HL-60 (cell line): ENCODE data around the gene TMEM123.

Source experiments
- DNase-seq, 2 experiments: peaks; one replicate each; pipeline ENCODE4 v3.0.0-alpha.2; 2010 to 2020; ENCODE audit warnings: low read depth in 1 of 2, low spot score in 1 of 2
- H3K27ac ChIP-seq: fragments of 250-450 bp; sonication (Bioruptor Pico); replicated peaks from 2 replicates; pipeline ENCODE4 v1.5.1; 2020; ENCODE audit warnings: mild to moderate bottlenecking, moderate library complexity
- H3K27me3 ChIP-seq: fragments of 250-450 bp; sonication (Bioruptor Pico); 2 replicates; pipeline ENCODE4 v1.5.1; 2021; ENCODE audit warnings: mild to moderate bottlenecking, moderate library complexity; ENCODE audit not compliant: insufficient read depth, poor library complexity, severe bottlenecking
- H3K4me3 ChIP-seq: replicated peaks from 2 replicates; pipeline ENCODE4 v1.5.1; 2011; ENCODE audit warnings: mild to moderate bottlenecking, control low read depth, low read length; ENCODE audit not compliant: insufficient read depth
- GABPA ChIP-seq: IDR thresholded peaks from 2 replicates; pipeline ENCODE4 v1.6.1; 2012; ENCODE audit warnings: low read depth
- POLR2AphosphoS5 ChIP-seq: IDR thresholded peaks from 2 replicates; pipeline ENCODE4 v1.6.1; 2012; ENCODE audit warnings: low read depth
- SPI1 ChIP-seq: IDR thresholded peaks from 2 replicates; pipeline ENCODE4 v1.6.1; 2012; ENCODE audit warnings: low read depth, mild to moderate bottlenecking, borderline replicate concordance
- TF ChIP-seq, protein P1 (sequence below): IDR thresholded peaks from one replicate; pipeline ENCODE4 v1.5.1; 2011; ENCODE audit warnings: low read length, control low read depth, inconsistent platforms; ENCODE audit not compliant: insufficient read depth
- TF ChIP-seq, protein P2 (sequence below): IDR thresholded peaks from 2 replicates; pipeline ENCODE4 v1.6.1; 2012; ENCODE audit warnings: low read depth; ENCODE audit not compliant: insufficient replicate concordance

Gene TMEM123

DNA sequence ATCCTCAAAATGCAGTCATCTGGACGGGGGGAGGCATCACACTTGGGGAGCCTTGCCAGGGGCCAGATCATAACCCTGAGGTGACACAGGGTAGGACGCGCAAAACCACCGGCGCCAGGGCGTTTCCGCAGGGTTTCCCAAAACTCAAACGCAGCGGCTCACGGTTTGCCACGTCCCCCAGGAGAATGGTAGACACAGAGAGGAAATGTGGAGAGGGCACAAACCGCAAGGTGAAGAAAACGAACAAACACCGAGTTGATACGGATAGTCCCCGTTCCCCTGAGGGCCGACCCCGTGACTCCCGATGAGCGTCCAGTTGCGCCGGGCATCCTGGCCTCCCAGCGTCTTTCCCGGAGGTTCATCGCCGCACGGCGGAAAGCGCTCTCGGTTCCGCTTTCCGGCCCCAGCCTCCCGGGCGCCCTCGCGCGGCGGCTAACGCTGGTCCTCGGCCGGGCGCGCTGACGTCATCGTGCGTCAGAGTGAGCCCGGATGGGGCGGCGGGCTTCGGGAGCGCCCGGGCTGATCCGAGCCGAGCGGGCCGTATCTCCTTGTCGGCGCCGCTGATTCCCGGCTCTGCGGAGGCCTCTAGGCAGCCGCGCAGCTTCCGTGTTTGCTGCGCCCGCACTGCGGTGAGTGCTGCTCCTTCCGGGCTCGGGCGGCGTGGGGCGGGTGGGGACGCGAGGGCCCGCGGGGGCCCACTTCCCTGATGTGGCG lies 105.7 kb downstream of the TMEM123 start, which contains the start of gene BIRC2:
BIRC2 (plus strand) TSS at position 467 of the 714 bp plus-strand sequence. CDS start 2,641 bp downstream, outside the sequence.
- H3K27me3 ChIP-seq = no peaks in the 10 kb centered on the region
- peak; percentile 69 to 92 for DNase-seq
- H3K27ac ChIP-seq = peak within 1 kb of the TSS; percentile 94
- TF ChIP-seq SPI1 (peak; percentile 71; the same call in 1 of the 2 replicates), GABPA (no peak), POLR2AphosphoS5 (peak; percentile 71)
- TF ChIP-seq, protein P1, sequence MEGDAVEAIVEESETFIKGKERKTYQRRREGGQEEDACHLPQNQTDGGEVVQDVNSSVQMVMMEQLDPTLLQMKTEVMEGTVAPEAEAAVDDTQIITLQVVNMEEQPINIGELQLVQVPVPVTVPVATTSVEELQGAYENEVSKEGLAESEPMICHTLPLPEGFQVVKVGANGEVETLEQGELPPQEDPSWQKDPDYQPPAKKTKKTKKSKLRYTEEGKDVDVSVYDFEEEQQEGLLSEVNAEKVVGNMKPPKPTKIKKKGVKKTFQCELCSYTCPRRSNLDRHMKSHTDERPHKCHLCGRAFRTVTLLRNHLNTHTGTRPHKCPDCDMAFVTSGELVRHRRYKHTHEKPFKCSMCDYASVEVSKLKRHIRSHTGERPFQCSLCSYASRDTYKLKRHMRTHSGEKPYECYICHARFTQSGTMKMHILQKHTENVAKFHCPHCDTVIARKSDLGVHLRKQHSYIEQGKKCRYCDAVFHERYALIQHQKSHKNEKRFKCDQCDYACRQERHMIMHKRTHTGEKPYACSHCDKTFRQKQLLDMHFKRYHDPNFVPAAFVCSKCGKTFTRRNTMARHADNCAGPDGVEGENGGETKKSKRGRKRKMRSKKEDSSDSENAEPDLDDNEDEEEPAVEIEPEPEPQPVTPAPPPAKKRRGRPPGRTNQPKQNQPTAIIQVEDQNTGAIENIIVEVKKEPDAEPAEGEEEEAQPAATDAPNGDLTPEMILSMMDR = peak; percentile 41
- TF ChIP-seq, protein P2, sequence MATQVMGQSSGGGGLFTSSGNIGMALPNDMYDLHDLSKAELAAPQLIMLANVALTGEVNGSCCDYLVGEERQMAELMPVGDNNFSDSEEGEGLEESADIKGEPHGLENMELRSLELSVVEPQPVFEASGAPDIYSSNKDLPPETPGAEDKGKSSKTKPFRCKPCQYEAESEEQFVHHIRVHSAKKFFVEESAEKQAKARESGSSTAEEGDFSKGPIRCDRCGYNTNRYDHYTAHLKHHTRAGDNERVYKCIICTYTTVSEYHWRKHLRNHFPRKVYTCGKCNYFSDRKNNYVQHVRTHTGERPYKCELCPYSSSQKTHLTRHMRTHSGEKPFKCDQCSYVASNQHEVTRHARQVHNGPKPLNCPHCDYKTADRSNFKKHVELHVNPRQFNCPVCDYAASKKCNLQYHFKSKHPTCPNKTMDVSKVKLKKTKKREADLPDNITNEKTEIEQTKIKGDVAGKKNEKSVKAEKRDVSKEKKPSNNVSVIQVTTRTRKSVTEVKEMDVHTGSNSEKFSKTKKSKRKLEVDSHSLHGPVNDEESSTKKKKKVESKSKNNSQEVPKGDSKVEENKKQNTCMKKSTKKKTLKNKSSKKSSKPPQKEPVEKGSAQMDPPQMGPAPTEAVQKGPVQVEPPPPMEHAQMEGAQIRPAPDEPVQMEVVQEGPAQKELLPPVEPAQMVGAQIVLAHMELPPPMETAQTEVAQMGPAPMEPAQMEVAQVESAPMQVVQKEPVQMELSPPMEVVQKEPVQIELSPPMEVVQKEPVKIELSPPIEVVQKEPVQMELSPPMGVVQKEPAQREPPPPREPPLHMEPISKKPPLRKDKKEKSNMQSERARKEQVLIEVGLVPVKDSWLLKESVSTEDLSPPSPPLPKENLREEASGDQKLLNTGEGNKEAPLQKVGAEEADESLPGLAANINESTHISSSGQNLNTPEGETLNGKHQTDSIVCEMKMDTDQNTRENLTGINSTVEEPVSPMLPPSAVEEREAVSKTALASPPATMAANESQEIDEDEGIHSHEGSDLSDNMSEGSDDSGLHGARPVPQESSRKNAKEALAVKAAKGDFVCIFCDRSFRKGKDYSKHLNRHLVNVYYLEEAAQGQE = no peak
- H3K4me3 ChIP-seq = peak within 1 kb of the TSS; percentile 65

DNA sequence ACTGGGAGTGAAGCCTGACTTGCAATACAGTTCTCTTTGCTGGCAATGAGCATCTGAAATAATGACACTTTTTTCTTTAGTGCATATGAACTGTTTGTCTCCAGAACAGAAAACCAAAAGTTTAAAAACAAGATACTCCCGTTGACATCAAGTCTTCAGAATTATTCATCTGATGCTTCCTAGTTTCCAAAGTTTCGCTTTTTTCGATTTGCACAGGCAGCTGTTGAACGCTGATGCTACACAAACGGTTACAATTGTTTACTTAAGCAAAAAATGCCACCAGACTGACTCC lies 106.2 kb downstream of the TMEM123 start:
- Histone ChIP-seq H3K27me3 (no peaks in the 10 kb centered on the region), H3K27ac (peak overlapping the region; percentile 94), H3K4me3 (peak overlapping the region; percentile 65)
- TF ChIP-seq POLR2AphosphoS5 (no peak), SPI1 (no peak), GABPA (no peak)
- TF ChIP-seq, protein P1 = no peak
- TF ChIP-seq, protein P2 = no peak
- DNase-seq = no peak
